ENCODE measurements around the gene STH. TPM values are rescaled to one million over a fixed set of nuclear protein-coding genes. Genes with fewer than 3 reads are reported as not detected.
"Not testable (repeated sequence)": the region's sequence is repeated elsewhere in the genome, so short reads cannot be mapped to it uniquely, and the experiment has no call there.

The STH gene, protein sequence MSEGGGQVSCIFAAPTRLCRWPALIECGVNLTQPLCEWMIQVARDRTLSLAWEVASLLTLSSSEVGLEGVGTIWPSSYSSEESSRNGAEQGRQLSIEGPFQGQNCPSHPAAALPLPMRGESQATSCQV
- not detected for total RNA-seq

- H3K27ac Mint-ChIP-seq, result no peak within 1 kb of the TSS
- H3K36me3 Mint-ChIP-seq, result no peaks in the 10 kb centered on the region
- no peak for DNase-seq
- H3K9me3 Mint-ChIP-seq, result no peaks in the 10 kb centered on the region
- H3K27me3 Mint-ChIP-seq, result no peaks in the 10 kb centered on the region
- H3K4me1 Mint-ChIP-seq, result no peaks in the 10 kb centered on the region
- no peak within 1 kb of the TSS for H3K4me3 Mint-ChIP-seq
Observed at GRCh38 chr17:45998987-45999899, at the start of gene STH. STH (plus strand) TSS chr17:45999250; CDS start chr17:45999280, 30 bp downstream.

DNA sequence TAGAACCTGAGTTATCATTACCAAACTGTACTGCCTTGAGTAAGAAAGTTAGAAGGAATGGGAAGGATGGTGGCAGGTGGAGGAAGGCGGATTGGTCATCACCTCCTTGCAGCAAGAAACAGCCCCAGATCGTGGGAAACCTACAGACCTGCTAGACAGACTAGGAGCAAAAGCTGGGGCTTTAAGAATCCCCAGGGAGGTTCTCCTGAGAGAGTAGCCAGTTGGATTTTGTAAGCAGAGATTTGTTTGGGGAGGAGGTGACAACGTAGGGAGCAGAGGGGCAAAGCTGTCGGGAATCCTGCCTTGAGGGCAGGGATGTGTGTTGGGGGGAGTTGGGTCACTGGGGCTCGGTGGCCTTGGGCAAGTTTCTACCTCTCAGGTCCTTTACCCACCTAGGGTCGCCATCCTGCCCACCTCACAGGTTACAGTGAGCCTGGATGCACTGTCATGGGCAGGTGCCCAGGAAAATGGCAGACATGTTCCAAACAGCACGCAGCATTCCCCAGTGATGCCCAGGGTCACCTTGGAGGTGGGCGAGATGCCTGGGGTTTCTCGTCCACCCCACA lies 49.2 kb upstream of the STH start:
- DNase-seq, result no peak
- no peaks in the 10 kb centered on the region for H3K9me3 Mint-ChIP-seq
- H3K4me3 Mint-ChIP-seq, result no peak overlapping the region
- no peaks in the 10 kb centered on the region for H3K36me3 Mint-ChIP-seq
- H3K27me3 Mint-ChIP-seq, result peaks cover 39% of the 10 kb centered on the region
- H3K27ac Mint-ChIP-seq, result no peak overlapping the region
- H3K4me1 Mint-ChIP-seq, result peaks cover 5% of the 10 kb centered on the region

GRCh38 chr17:45950888-45951287 lies 48.2 kb upstream of the STH start:
- H3K4me3 Mint-ChIP-seq, result no peak overlapping the region
- no peaks in the 10 kb centered on the region for H3K9me3 Mint-ChIP-seq
- peaks cover 5% of the 10 kb centered on the region for H3K4me1 Mint-ChIP-seq
- H3K27ac Mint-ChIP-seq, result no peak overlapping the region
- peaks cover 36% of the 10 kb centered on the region for H3K27me3 Mint-ChIP-seq
- no peaks in the 10 kb centered on the region for H3K36me3 Mint-ChIP-seq
- no peak for DNase-seq

- DNase-seq, result no peak
- peaks cover 5% of the 10 kb centered on the region for H3K4me1 Mint-ChIP-seq
- no peaks in the 10 kb centered on the region for H3K36me3 Mint-ChIP-seq
- H3K27ac Mint-ChIP-seq, result no peak overlapping the region
- H3K4me3 Mint-ChIP-seq, result no peak overlapping the region
- H3K27me3 Mint-ChIP-seq, result peaks cover 36% of the 10 kb centered on the region
- no peaks in the 10 kb centered on the region for H3K9me3 Mint-ChIP-seq
Observed at GRCh38 chr17:45951403-45951802, 47.6 kb upstream of the STH start.

GRCh38 chr17:45951941-45952340 lies 47.1 kb upstream of the STH start:
- Mint-ChIP-seq H3K9me3 (no peaks in the 10 kb centered on the region), H3K36me3 (no peaks in the 10 kb centered on the region), H3K4me1 (peaks cover 5% of the 10 kb centered on the region), H3K27ac (no peak overlapping the region), H3K27me3 (peaks cover 36% of the 10 kb centered on the region), H3K4me3 (no peak overlapping the region)
- DNase-seq, result no peak

DNA sequence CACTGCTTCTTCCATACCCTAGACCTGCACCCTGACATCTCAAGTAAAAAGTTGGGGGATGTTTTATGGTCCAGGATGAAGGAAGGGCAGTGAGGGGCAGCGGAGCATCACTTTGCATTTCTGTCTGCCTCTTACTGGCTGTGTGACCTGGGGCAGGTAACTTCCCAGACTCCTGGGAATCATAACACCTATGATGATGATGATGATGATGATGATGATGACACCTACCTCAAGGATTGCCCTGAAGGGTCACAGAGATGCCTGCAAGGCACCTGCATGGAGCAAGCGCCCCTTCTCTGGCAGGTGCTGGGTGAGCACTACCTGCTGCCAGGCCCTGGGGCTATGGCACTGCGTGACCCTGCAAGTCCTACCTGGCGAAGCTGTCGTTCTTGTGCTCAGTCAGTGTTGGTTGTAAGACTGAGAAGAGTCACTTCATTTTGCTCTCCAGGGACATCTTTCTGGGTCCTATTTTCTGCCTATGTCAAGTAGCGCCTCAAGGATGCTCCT lies 46.2 kb upstream of the STH start:
- Mint-ChIP-seq H3K4me3 (no peak overlapping the region), H3K36me3 (no peaks in the 10 kb centered on the region)

GRCh38 chr17:45953561-45953960 lies 45.5 kb upstream of the STH start:
- DNase-seq, result no peak
- Mint-ChIP-seq H3K27ac (no peak overlapping the region), H3K27me3 (peaks cover 30% of the 10 kb centered on the region), H3K4me1 (peaks cover 3% of the 10 kb centered on the region), H3K4me3 (no peak overlapping the region), H3K9me3 (no peaks in the 10 kb centered on the region), H3K36me3 (no peaks in the 10 kb centered on the region)

More for the DNA sequence above, 46.2 kb upstream of the STH start:
- no peak for DNase-seq
- peaks cover 36% of the 10 kb centered on the region for H3K27me3 Mint-ChIP-seq
- no peak overlapping the region for H3K27ac Mint-ChIP-seq
- no peaks in the 10 kb centered on the region for H3K9me3 Mint-ChIP-seq
- H3K4me1 Mint-ChIP-seq, result peaks cover 5% of the 10 kb centered on the region

- Mint-ChIP-seq H3K27me3 (peaks cover 18% of the 10 kb centered on the region), H3K9me3 (no peaks in the 10 kb centered on the region), H3K4me1 (no peaks in the 10 kb centered on the region), H3K36me3 (no peaks in the 10 kb centered on the region), H3K4me3 (no peak overlapping the region), H3K27ac (no peak overlapping the region)
- DNase-seq, result no peak
Observed at GRCh38 chr17:45954914-45955313, 44.1 kb upstream of the STH start.

- H3K36me3 Mint-ChIP-seq, result no peaks in the 10 kb centered on the region
- H3K9me3 Mint-ChIP-seq, result no peaks in the 10 kb centered on the region
- no peak overlapping the region for H3K4me3 Mint-ChIP-seq
- no peak overlapping the region for H3K27ac Mint-ChIP-seq
- DNase-seq, result no peak
- H3K27me3 Mint-ChIP-seq, result peaks cover 14% of the 10 kb centered on the region
- H3K4me1 Mint-ChIP-seq, result no peaks in the 10 kb centered on the region
Observed at GRCh38 chr17:45955326-45955725, 43.7 kb upstream of the STH start.

GRCh38 chr17:45956090-45956489 lies 43.0 kb upstream of the STH start:
- no peak overlapping the region for H3K4me3 Mint-ChIP-seq
- no peaks in the 10 kb centered on the region for H3K9me3 Mint-ChIP-seq
- H3K27ac Mint-ChIP-seq, result no peak overlapping the region
- H3K36me3 Mint-ChIP-seq, result no peaks in the 10 kb centered on the region
- DNase-seq, result no peak
- no peaks in the 10 kb centered on the region for H3K4me1 Mint-ChIP-seq
- H3K27me3 Mint-ChIP-seq, result peaks cover 8% of the 10 kb centered on the region

DNA sequence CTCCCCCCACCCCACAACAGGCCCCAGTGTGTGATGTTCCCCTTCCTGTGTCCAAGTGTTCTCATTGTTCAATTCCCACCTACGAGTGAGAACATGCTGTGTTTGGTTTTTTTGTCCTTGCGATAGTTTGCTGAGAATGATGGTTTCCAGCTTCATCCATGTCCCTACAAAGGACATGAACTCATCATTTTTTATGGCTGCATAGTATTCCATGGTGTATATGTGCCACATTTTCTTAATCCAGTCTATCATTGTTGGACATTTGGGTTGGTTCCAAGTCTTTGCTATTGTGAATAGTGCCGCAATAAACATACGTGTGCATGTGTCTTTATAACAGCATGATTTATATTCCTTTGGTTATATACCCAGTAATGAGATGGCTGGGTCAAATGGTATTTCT lies 42.3 kb upstream of the STH start:
- DNase-seq, H3K27ac Mint-ChIP-seq, H3K36me3 Mint-ChIP-seq, H3K4me1 Mint-ChIP-seq, H3K4me3 Mint-ChIP-seq, H3K27me3 Mint-ChIP-seq, H3K9me3 Mint-ChIP-seq: not testable (repeated sequence)

- Mint-ChIP-seq H3K9me3 (no peaks in the 10 kb centered on the region), H3K27me3 (no peaks in the 10 kb centered on the region), H3K4me3 (no peak overlapping the region), H3K36me3 (no peaks in the 10 kb centered on the region), H3K27ac (no peak overlapping the region), H3K4me1 (no peaks in the 10 kb centered on the region)
- no peak for DNase-seq
Observed at GRCh38 chr17:45958307-45958706, 40.7 kb upstream of the STH start.

DNA sequence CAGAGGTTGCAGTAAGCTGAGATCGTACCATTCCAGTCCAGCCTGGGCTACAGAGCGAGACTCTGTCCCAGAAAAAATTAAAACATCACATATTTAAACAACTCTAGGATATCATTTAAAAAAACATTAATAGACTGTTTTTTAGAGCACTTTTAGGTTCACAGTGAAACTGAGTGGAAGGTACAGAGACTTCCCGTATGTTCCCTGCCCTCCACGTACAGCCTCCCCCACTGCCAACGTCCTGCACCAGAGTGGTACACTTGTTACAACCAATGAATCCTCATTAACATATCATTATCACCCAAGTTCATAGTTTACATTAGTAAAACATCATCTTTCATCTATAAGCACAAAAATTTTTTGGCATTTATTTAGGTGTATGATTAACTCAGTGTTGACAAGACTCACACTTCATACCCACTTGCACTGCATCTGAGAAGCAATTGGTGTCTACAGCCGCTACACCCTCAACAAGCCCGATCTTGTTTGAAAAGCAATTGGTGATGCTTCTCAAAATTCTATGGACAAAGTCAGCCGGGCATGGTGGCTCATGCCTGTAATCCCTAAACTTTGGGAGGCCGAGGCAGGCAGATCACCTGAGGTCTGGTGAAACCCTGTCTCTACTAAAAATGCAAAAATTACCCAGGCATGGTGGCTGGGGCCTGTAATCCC lies 39.9 kb upstream of the STH start:
- H3K9me3 Mint-ChIP-seq, result no peaks in the 10 kb centered on the region
- H3K4me3 Mint-ChIP-seq, result no peak overlapping the region
- H3K36me3 Mint-ChIP-seq, result no peaks in the 10 kb centered on the region
- H3K4me1 Mint-ChIP-seq, result no peaks in the 10 kb centered on the region
- DNase-seq, result no peak
- no peak overlapping the region for H3K27ac Mint-ChIP-seq
- no peaks in the 10 kb centered on the region for H3K27me3 Mint-ChIP-seq

GRCh38 chr17:45960311-45960710 lies 38.7 kb upstream of the STH start:
- Mint-ChIP-seq H3K36me3 (no peaks in the 10 kb centered on the region), H3K4me3 (no peak overlapping the region), H3K9me3 (no peaks in the 10 kb centered on the region), H3K27me3 (no peaks in the 10 kb centered on the region), H3K4me1 (no peaks in the 10 kb centered on the region), H3K27ac (no peak overlapping the region)
- no peak for DNase-seq

DNA sequence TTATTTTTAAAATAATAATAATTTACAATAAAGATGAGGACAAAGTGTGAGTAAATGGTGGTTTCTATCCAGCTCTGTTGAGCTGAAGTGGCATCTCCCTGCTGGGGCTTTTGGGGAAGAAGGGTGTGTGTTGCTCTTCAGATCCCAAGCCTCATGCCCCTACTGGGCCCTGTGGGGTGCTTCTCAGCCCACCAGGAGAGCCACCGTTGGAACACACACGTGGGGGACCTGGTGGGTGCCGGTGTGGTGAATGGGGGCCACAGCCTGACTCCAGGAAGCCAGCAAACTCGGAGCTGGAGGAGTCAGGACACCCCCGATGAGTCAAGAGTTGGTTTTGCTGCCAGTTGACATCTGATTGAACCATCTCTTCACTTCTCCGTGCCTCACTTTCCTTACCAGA lies 37.8 kb upstream of the STH start:
- no peak overlapping the region for H3K4me3 Mint-ChIP-seq
- H3K9me3 Mint-ChIP-seq, result no peaks in the 10 kb centered on the region
- H3K27me3 Mint-ChIP-seq, result no peaks in the 10 kb centered on the region
- DNase-seq, result no peak
- H3K27ac Mint-ChIP-seq, result no peak overlapping the region
- H3K36me3 Mint-ChIP-seq, result no peaks in the 10 kb centered on the region
- no peaks in the 10 kb centered on the region for H3K4me1 Mint-ChIP-seq
